NT2/D1 (cell line): ENCODE results near the gene XRN1.

Experiments
- YY1 ChIP-seq: IDR thresholded peaks from 2 replicates; pipeline ENCODE4 v1.6.1; 2011; ENCODE audit not compliant: insufficient read length, insufficient read depth
- ZNF274 ChIP-seq: IDR thresholded peaks from 2 replicates; pipeline ENCODE4 v1.6.1; 2011; ENCODE audit warnings: mild to moderate bottlenecking, low read depth, low read length

DNA sequence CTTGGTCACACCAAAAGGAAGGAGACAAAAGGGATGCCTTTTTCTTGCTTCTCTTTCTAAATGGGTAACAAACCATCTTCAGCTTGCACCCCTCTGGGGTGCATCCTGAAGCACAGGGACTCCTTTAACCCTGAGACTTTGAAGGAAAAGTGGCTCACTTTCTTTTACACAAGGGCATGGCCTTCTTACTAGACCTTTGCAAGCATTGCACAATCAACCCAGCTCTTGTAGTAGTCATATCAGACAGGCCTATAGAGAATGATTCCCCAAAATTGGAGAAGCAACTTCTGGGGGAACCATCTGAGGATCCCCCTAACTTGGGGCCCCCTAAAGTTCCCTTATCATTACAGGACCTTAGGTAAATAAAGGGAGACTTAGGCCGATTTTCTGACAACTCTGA, 166.4 kb downstream of the XRN1 start:
- TF ChIP-seq YY1 (no peak), ZNF274 (no peak)
